ENCODE data around the gene PRR5L.
A peak's percentile ranks its signal among the peaks of the same experiment; 100 is the strongest.

Gene PRR5L

GRCh38 chr11:36295926-36296325 lies at the start of gene PRR5L:
TSS of gene PRR5L (plus strand) at chr11:36296288. CDS start at chr11:36401122, 104,834 bp downstream.
- no peak for DNase-seq

GRCh38 chr11:36247493-36247892 lies 48.6 kb upstream of the PRR5L start:
- no peak for DNase-seq

GRCh38 chr11:36248436-36248835 lies 47.7 kb upstream of the PRR5L start:
- no peak for DNase-seq

GRCh38 chr11:36249246-36249645 lies 46.8 kb upstream of the PRR5L start:
- DNase-seq: no peak

- DNase-seq: no peak
Observed at GRCh38 chr11:36251823-36252222, 44.3 kb upstream of the PRR5L start.

GRCh38 chr11:36253238-36253637 lies 42.9 kb upstream of the PRR5L start:
- DNase-seq: peak; percentile 89 to 95

- no peak for DNase-seq
Observed at GRCh38 chr11:36254713-36255112, 41.4 kb upstream of the PRR5L start.

GRCh38 chr11:36257351-36257750 lies 38.7 kb upstream of the PRR5L start:
- DNase-seq: no peak

- peak; percentile 63 to 85 for DNase-seq
Observed at GRCh38 chr11:36258730-36259360, 37.2 kb upstream of the PRR5L start.

GRCh38 chr11:36261094-36261493 lies 35.0 kb upstream of the PRR5L start:
- DNase-seq: no peak

- DNase-seq: no peak
Observed at GRCh38 chr11:36264011-36264972, 31.8 kb upstream of the PRR5L start.

- no peak for DNase-seq
Observed at GRCh38 chr11:36264973-36265344, 31.1 kb upstream of the PRR5L start.

GRCh38 chr11:36265793-36266628 lies 30.1 kb upstream of the PRR5L start:
- DNase-seq: peak; percentile 23 to 39

GRCh38 chr11:36266767-36267166 lies 29.3 kb upstream of the PRR5L start:
- no peak for DNase-seq

- DNase-seq: no peak
Observed at GRCh38 chr11:36268337-36268985, 27.6 kb upstream of the PRR5L start.

GRCh38 chr11:36270701-36271100 lies 25.4 kb upstream of the PRR5L start:
- DNase-seq: no peak

GRCh38 chr11:36271794-36272407 lies 24.2 kb upstream of the PRR5L start:
- DNase-seq: no peak

GRCh38 chr11:36273110-36273509 lies 23.0 kb upstream of the PRR5L start:
- peak; percentile 58 to 68 for DNase-seq

GRCh38 chr11:36274414-36274813 lies 21.7 kb upstream of the PRR5L start:
- no peak for DNase-seq

- no peak for DNase-seq
Observed at GRCh38 chr11:36278531-36279282, 17.4 kb upstream of the PRR5L start.

- DNase-seq: no peak
Observed at GRCh38 chr11:36280531-36280930, 15.6 kb upstream of the PRR5L start.

Data from NCI-H446 (cell line).